HG02623 (cell line): ENCODE data around the gene CHRNA5.
"Not testable (repeated sequence)": the region's sequence is repeated elsewhere in the genome, so short reads cannot be mapped to it uniquely, and the experiment has no call there.

Experiments
- ATAC-seq: cut with Tn5 transposase; IDR thresholded peaks from one replicate; pipeline ENCODE4 v1.9.1; 2021; ENCODE audit warnings: moderate library complexity; ENCODE audit not compliant: unreplicated experiment

Gene CHRNA5

DNA sequence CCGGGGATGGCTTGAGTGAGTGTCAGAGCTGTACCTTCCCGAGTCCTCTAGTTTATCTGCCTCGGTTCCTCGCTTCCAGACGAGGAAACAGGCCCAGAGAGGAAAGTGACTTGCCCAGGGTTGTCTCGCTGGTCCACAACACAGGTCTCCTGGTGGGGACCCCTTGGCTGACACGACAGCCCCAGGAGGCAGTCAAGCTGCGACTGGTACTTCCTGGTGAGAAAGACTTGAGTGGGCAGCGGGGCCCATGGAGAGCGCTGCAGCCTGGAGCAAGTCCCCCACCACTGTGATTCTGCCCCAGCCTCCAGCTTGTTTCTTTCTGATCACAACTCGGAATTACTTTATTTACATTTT lies 600 bp upstream of the CHRNA5 start:
- ATAC-seq, result peak; percentile 4

DNA sequence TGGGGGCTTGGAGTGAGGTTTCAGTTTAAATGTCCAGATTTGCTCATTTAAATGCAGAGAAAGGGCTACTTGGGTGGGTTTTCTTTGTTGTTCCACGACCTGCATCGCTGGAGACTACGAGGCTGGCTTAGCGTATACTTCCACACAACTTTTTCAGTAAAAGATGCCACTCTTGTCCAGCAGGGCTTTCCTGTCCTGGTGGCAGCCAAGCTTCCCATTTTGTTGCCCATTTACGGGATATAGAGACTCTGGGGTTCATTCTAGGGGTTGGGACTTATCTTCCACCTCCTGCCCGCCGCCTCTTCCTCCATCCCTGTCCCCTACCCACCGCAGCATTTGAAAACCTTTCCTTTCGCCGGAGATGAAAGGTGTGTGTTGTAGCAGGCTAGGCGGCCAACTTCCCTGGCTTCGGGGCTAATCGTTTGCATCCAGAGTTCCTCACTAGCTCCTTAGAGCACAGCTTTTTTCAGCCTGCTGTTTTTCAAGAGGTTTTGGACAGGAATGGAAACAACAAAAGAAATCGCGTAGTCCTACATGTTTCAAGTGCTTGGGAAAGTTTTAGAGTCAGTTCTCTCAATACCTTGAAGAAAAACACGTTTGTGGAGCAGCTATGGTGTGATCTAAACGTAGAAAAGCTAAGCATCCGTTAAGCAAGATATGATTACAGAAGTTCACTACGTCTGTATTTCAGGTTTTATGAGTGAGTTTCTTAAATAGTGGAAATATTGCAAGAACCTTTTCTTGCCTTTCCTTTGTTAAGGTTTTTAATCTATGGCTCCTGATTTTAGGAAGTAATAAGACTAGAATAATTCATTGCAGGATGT lies 843 bp downstream of the CHRNA5 start:
- ATAC-seq, result peak; percentile 21

DNA sequence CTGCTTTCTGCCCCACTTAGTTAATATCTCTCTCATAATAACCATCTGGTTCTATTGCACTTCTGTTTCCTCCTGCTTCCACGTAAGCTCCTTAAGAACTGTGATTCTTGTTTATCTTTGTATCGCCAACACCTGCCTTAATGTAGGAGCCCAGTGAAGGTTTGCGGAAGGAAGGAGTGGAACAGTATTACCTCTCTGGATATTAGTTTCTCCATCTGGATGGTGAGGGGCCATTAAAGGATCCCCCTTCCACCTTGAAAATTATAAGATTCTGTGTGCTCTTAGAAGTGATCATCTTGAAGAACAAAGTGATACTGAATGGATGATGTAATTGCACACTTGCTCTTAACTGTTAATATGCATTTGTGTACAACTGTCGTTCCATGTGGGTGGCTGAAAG lies 2.2 kb downstream of the CHRNA5 start:
- ATAC-seq, result no peak

GRCh38 chr15:78570710-78571109 lies 5.4 kb downstream of the CHRNA5 start:
- no peak for ATAC-seq

DNA sequence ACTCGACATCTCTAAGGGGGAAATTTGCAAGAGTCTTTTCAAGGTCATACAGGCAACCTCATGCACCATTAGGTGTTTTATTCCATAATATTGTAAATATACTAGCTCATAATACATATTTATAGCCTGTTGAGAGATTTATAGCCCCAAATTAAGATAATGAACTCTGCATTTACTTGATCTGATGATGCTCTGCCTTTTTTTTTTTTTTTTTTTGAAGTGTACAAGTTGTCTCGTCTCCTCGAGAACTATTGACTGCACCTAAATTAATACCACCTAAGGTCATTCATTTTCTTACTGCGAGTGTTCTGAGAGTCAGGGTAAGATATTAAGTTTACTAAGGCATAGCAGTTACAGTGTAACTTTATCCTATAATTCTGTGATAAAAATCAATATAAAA lies 6.1 kb downstream of the CHRNA5 start:
- no peak for ATAC-seq

- no peak for ATAC-seq
These were observed 8.1 kb downstream of the CHRNA5 start for GRCh38 chr15:78573416-78573815.

- no peak for ATAC-seq
These were observed 9.6 kb downstream of the CHRNA5 start for GRCh38 chr15:78574944-78575343.

GRCh38 chr15:78597583-78597982 lies 32.3 kb downstream of the CHRNA5 start:
- no peak for ATAC-seq

DNA sequence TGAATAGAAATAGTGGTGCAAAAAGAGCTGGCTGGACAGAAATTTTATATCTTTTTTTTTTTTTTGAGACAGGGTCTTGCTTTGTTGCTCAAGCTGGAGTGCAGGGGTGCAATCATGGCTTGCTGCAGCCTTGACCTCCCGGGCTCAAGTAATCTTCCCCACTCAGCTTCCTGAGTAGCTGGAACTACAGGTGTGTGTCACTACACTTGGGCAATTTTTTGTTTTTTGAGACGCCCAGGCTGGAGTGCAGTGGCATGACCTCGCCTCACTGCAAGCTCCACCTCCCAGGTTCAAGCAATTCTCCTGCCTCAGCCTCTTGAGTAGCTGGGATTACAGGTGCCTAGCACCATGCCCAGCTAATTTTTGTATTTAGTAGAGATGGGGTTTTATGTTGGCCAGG lies 33.0 kb downstream of the CHRNA5 start:
- ATAC-seq, result no peak

DNA sequence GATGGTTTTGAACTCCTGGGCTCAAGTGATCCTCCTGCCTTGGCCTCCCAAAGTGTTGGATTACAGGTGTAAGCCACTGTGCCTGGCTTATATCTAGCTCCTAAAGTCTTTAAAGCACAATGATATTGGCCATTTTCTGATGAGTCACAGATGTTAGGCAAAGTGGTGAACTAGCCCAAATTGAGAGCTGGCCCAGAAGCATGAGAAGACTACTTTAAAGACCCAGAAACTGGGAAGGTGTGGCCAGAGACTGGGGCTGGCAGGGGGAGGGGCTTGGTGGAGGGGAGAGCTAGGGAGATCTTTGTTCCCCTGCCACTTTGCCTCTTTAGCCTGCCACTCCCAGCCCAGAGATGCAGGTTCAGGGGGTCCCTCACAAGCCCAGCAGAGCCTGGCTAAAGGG lies 33.9 kb downstream of the CHRNA5 start:
- no peak for ATAC-seq

DNA sequence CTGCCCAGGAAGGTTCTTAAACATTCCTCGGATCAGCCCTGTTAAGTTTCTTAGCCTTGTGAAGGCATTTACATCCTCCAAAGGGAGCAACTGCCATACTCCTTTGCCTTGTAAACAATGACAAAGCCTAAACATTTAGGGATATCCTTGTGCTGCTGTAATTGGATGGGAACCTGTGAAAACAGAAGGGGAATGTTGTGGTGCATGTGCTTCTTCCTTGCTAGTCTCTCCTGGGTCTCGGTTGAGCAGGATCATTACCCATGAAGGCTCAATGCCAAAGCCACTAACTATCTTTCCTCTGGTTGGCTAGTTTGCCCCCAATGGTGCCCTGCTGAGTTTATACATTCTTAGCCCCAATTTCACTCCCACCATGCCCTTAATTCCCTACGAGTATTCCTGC lies 38.1 kb downstream of the CHRNA5 start:
- ATAC-seq, result no peak

DNA sequence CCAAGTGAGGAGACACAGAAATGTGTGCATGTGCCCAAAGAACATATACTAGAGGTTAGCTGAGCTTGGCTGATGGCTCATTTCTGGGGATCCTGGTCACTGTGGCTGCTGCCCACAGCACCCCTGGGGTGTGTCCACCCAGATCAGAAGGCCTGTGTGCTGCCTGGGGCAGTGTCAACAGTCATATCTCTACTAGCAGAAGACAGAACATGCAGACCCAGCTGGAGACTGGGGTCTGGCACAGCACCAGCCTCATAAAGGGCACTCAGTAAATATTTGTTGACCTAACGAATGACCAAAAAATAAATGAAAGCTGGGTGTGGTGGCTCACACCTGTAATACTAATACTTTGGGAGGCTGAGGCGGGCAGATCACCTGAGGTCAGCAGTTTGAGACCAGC lies 39.1 kb downstream of the CHRNA5 start:
- ATAC-seq, result no peak

- ATAC-seq, result no peak
These were observed 39.9 kb downstream of the CHRNA5 start for GRCh38 chr15:78605201-78605600.

DNA sequence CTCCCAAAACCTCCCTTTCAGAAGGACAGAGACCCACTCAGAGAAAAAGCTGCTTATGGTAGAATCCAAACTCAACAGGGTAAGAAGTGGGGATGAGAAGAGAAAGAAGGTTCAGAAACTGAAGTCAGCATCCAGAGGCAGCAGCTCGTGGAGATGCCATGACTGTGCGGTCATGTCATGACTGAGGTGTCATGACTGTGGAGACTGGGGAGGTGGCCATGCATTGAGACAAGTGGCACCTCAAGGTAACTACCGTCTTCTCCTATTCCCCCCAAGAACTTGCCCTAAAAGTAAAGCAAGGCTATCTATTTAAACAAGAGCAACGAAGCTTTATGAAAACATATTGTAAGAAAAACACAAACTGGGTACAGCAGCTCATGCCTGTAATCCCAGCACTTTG lies 40.4 kb downstream of the CHRNA5 start:
- ATAC-seq, result no peak

DNA sequence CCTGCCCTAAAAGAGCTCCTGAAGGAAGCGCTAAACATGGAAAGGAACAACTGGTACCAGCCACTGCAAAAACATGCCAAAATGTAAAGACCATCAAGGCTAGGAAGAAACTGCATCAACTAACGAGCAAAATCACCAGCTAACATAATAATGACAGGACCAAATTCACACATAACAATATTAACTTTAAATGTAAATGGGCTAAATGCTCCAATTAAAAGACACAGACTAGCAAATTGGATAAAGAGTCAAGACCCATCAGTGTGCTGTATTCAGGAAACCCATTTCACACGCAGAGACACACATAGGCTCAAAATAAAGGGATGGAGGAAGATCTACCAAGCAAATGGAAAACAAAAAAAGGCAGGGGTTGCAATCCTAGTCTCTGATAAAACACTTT lies 44.2 kb downstream of the CHRNA5 start:
- not testable (repeated sequence) for ATAC-seq

- ATAC-seq, result no peak
These were observed 48.7 kb downstream of the CHRNA5 start for GRCh38 chr15:78614021-78614420.

- ATAC-seq, result no peak
These were observed 49.9 kb downstream of the CHRNA5 start for GRCh38 chr15:78615151-78615589.

GRCh38 chr15:78616506-78616905 lies 51.2 kb downstream of the CHRNA5 start:
- ATAC-seq, result no peak

DNA sequence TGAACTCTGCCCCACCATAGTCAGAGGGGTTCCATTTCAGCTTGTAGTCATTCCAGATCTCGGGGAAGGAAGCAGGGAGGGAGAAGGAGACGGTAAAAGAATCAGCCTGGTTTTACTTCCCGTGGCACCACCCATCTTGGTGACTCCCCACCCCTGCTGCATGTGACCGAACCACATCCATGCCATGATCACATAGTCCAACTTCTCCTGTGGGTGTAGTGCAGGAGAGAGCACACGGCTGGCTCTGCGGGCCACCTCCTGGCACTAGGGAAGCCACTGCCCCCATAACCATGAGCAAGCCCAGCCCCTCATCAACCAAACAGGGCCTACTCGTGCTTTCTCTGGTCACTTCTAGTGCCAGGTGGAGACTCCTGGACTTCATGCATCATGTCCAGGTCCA lies 51.8 kb downstream of the CHRNA5 start:
- ATAC-seq, result no peak

- no peak for ATAC-seq
These were observed 52.2 kb downstream of the CHRNA5 start for GRCh38 chr15:78617516-78617915.

- no peak for ATAC-seq
These were observed 52.7 kb downstream of the CHRNA5 start for GRCh38 chr15:78618064-78618463.

GRCh38 chr15:78618490-78618934 lies 53.2 kb downstream of the CHRNA5 start:
- ATAC-seq, result no peak
